NB4 (cell line): ENCODE data around the gene ALPK3.

Source experiments
- DNase-seq: peaks from one replicate; pipeline ENCODE4 v3.0.0; 2010; ENCODE audit warnings: low read depth
- H3K4me3 ChIP-seq: one replicate; pipeline ENCODE4 v1.5.1; 2011; ENCODE audit warnings: mild to moderate bottlenecking, low read depth, low read length, moderate library complexity
- CTCF ChIP-seq: IDR thresholded peaks from one replicate; pipeline ENCODE4 v1.5.1; 2012; ENCODE audit warnings: low read depth, low read length
- MAX ChIP-seq: IDR thresholded peaks from 2 replicates; pipeline ENCODE4 v1.6.1; 2011; ENCODE audit warnings: low read depth, low read length
- MYC ChIP-seq: IDR thresholded peaks from 2 replicates; pipeline ENCODE4 v1.6.1; 2011; ENCODE audit warnings: low read depth, low read length
- POLR2A ChIP-seq: IDR thresholded peaks from 2 replicates; pipeline ENCODE4 v1.6.1; 2011; ENCODE audit warnings: mild to moderate bottlenecking; ENCODE audit not compliant: insufficient read length; ENCODE audit errors: extremely low read depth

ALPK3 gene

GRCh38 chr15:84836844-84837243 is 19.7 kb downstream of the ALPK3 start:
- DNase-seq = peak; percentile 36
- TF ChIP-seq MAX = no peak
- TF ChIP-seq POLR2A = no peak
- no peak for TF ChIP-seq CTCF
- no peak for TF ChIP-seq MYC
- H3K4me3 ChIP-seq = no peak overlapping the region

- no peak for DNase-seq
- TF ChIP-seq MAX = no peak
- no peak for TF ChIP-seq POLR2A
- TF ChIP-seq MYC = no peak
- TF ChIP-seq CTCF = no peak
- H3K4me3 ChIP-seq = no peak overlapping the region
These were observed 22.6 kb downstream of the ALPK3 start for GRCh38 chr15:84839714-84840113.

GRCh38 chr15:84840255-84840654 is 23.1 kb downstream of the ALPK3 start:
- no peak for TF ChIP-seq MYC
- H3K4me3 ChIP-seq = no peak overlapping the region
- DNase-seq = no peak

- no peak for TF ChIP-seq POLR2A
- TF ChIP-seq CTCF = no peak
- TF ChIP-seq MAX = no peak
- DNase-seq = peak; percentile 21
- H3K4me3 ChIP-seq = no peak overlapping the region
These were observed 23.7 kb downstream of the ALPK3 start for GRCh38 chr15:84840741-84841429.

GRCh38 chr15:84842781-84843180 is 25.6 kb downstream of the ALPK3 start:
- TF ChIP-seq CTCF (no peak), MAX (no peak), MYC (no peak), POLR2A (no peak)
- H3K4me3 ChIP-seq = no peak overlapping the region
- no peak for DNase-seq

GRCh38 chr15:84844964-84845363 is 27.8 kb downstream of the ALPK3 start:
- H3K4me3 ChIP-seq = no peak overlapping the region
- TF ChIP-seq POLR2A (no peak), MAX (no peak), CTCF (no peak), MYC (no peak)
- no peak for DNase-seq
